Thyroid gland (tissue), 4 donors: ENCODE results near the gene MYOM3. TPM values are rescaled to one million over a fixed set of nuclear protein-coding genes. Genes with fewer than 3 reads are reported as not detected.

Source experiments
- DNase-seq, 2 donors: peaks; one replicate each; pipeline ENCODE4 v3.0.0-alpha.2; 2019
- H3K27ac ChIP-seq, 3 donors: fragments of 200-600 bp; sonication (generic); 1 replicate in 2 of 3; 2 replicates in 1 of 3; pipeline ENCODE4 v1.5.1; 2016 to 2019; ENCODE audit warnings: mild to moderate bottlenecking in 1 of 3, moderate library complexity in 1 of 3
- H3K27me3 ChIP-seq: fragments of 200-600 bp; sonication (generic); one replicate; pipeline ENCODE4 v1.5.1; 2019
- H3K36me3 ChIP-seq, 2 donors: fragments of 200-600 bp; sonication (generic); one replicate each; pipeline ENCODE4 v1.5.1; 2016 to 2019
- H3K4me1 ChIP-seq, 2 donors: fragments of 200-600 bp; sonication (generic); one replicate each; pipeline ENCODE4 v1.5.1; 2017 to 2019
- H3K4me3 ChIP-seq, 3 donors: fragments of 200-600 bp; sonication (generic); replicated peaks in 1 of 3; 1 replicate in 2 of 3; 2 replicates in 1 of 3; pipeline ENCODE4 v1.5.1; 2016; ENCODE audit warnings: mild to moderate bottlenecking in 1 of 3
- H3K9me3 ChIP-seq: fragments of 200-600 bp; sonication (generic); one replicate; pipeline ENCODE4 v1.5.1; 2017
- POLR2A ChIP-seq, 2 donors: fragments of 450-650 bp; IDR thresholded peaks; one replicate each; pipeline ENCODE4 v1.6.1; 2017; ENCODE audit warnings: antibody characterized with exemption in 2 of 2, mild to moderate bottlenecking in 2 of 2, moderate library complexity in 1 of 2
- intact Hi-C: fragments of 100-400 bp; cut with DNase I; formaldehyde crosslinking; loops from one replicate; pipeline ENCODE4 v1.15.1; 2023
- total RNA-seq, 4 donors: library from RNA; depleted of rRNA; stranded (reverse); fragments of >200 nt; gene quantifications; one replicate each; pipeline ENCODE4 v1.2.3, GENCODE V29; 2016
- TF ChIP-seq, protein P1 (sequence below), 6 experiments: fragments of 200-600 bp in 3 of 6; fragments of 450-650 bp in 3 of 6; sonication (generic) in 3 of 6; IDR thresholded peaks; one replicate each; pipeline ENCODE4 v1.5.1; 2016 to 2019; ENCODE audit warnings: antibody characterized with exemption in 6 of 6, mild to moderate bottlenecking in 2 of 6, inconsistent platforms in 1 of 6, moderate library complexity in 1 of 6

MYOM3 gene
- total RNA-seq, 4 donors from 2014 or later = 0.11 to 0.54 TPM; not detected in 2

DNA sequence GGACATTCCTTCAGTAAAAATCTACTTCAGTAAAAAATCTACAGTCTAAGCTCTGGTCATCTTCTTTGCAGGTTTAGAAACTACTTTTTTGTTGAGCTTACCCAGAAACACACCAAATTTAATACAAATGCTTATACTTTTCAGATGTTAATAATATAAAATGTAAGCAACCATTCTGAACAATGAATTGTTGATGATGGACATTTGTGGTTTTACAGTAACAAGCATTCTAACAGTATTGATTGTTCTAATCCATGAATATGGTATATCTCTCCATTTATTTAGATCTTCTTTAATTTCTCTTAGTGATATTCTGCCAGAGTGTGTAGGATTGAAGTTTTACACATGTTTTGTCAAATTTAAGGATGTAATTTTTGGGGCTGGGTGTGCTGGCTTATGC lies 104.9 kb downstream of the MYOM3 start:
- no peak for DNase-seq
- TF ChIP-seq, protein P1, sequence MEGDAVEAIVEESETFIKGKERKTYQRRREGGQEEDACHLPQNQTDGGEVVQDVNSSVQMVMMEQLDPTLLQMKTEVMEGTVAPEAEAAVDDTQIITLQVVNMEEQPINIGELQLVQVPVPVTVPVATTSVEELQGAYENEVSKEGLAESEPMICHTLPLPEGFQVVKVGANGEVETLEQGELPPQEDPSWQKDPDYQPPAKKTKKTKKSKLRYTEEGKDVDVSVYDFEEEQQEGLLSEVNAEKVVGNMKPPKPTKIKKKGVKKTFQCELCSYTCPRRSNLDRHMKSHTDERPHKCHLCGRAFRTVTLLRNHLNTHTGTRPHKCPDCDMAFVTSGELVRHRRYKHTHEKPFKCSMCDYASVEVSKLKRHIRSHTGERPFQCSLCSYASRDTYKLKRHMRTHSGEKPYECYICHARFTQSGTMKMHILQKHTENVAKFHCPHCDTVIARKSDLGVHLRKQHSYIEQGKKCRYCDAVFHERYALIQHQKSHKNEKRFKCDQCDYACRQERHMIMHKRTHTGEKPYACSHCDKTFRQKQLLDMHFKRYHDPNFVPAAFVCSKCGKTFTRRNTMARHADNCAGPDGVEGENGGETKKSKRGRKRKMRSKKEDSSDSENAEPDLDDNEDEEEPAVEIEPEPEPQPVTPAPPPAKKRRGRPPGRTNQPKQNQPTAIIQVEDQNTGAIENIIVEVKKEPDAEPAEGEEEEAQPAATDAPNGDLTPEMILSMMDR (IDR thresholded peaks at IDR 0.05) = no peak
- TF ChIP-seq POLR2A (IDR thresholded peaks at IDR 0.05) = no peak
- Histone ChIP-seq H3K27me3 (no peaks in the 10 kb centered on the region), H3K4me3 (no peak overlapping the region), H3K27ac (no peak overlapping the region), H3K4me1 (peaks cover 17 to 30% of the 10 kb centered on the region in 2 donors), H3K9me3 (no peaks in the 10 kb centered on the region), H3K36me3 (no peaks in the 10 kb centered on the region)
- intact Hi-C loops = no loop called here

Other genes with a start within 250 kb of the MYOM3 start
- 100 to 1,000 TPM in 3 of 4 donors, 10 to 100 TPM in 1; 75.5 to 133 (median 112) TPM for gene FUCA1, start 243.8 kb downstream of the MYOM3 start, total RNA-seq
- under 1 TPM; 0.11 to 0.54 (median 0.31) TPM for gene CNR2, start 198.8 kb downstream of the MYOM3 start, total RNA-seq
- 100 to 1,000 TPM; 147 to 211 (median 186) TPM for gene PNRC2, start 152.3 kb downstream of the MYOM3 start, total RNA-seq
- 100 to 1,000 TPM; 158 to 193 (median 172) TPM for gene SRSF10, start 131.8 kb downstream of the MYOM3 start, total RNA-seq
- 1 to 10 TPM in 1 of 4 donors, not detected in 3; 1.1 TPM for gene IL22RA1, start 31.0 kb upstream of the MYOM3 start, total RNA-seq
- 1 to 10 TPM; 4.7 to 9.3 (median 6.1) TPM for gene IFNLR1, start 75.2 kb upstream of the MYOM3 start, total RNA-seq
- under 1 TPM in 2 of 4 donors, not detected in 2; 0.11 to 0.27 TPM for gene GRHL3, start 207.2 kb upstream of the MYOM3 start, total RNA-seq